ENCODE data around the gene ELSPBP1. TPM values are rescaled to one million over a fixed set of nuclear protein-coding genes. Genes with fewer than 3 reads are reported as not detected.
A peak's percentile ranks its signal among the peaks of the same experiment; 100 is the strongest.
"Not testable (repeated sequence)": the region's sequence is repeated elsewhere in the genome, so short reads cannot be mapped to it uniquely, and the experiment has no call there.

Gene ELSPBP1
- polyA plus RNA-seq (not detected in 3 replicates), polyA minus RNA-seq (not detected in 3 replicates)
- not detected for polyA plus RNA-seq (2011; ENCODE audit: low read depth)
- not detected in 2 replicates for polyA plus RNA-seq (2011; cell fraction: cytosol; rRNA removed)
- polyA plus RNA-seq (2011; cell fraction: nucleus; rRNA removed) = not detected in 2 replicates
- not detected in 2 replicates for polyA plus RNA-seq (2012; ENCODE audit: low replicate concordance)
- polyA minus RNA-seq (2011; cell fraction: cytosol; rRNA and poly(A)+ RNA removed) = not detected
- polyA minus RNA-seq (2011; cell fraction: nucleus; rRNA and poly(A)+ RNA removed) = not detected in 2 replicates

GRCh38 chr19:47994209-47994802, at the start of gene ELSPBP1:
Gene ELSPBP1 (plus strand): TSS chr19:47994632. CDS start chr19:48008668, 14,036 bp downstream.
- FAIRE-seq (no peak), DNase-seq (ENCODE audit: low read depth, low spot score) (no peak)
- no peak within 1 kb of the TSS for H3K4me2 ChIP-seq (ENCODE audit: control insufficient read depth, extremely low read depth, insufficient read depth, low read depth, low read length)
- no peaks in the 10 kb centered on the region for H4K20me1 ChIP-seq (ENCODE audit: control insufficient read depth, extremely low read depth, insufficient read depth, low read length)
- H3K27me3 ChIP-seq (ENCODE audit: control insufficient read depth, extremely low read depth, insufficient read depth, low read length) = no peaks in the 10 kb centered on the region
- dilution Hi-C loops (cut with MboI; ENCODE audit: extremely low pct_ligation_motif_present, low sequenced_read_pairs) = no loop called here
- TF ChIP-seq CTCF (optimal IDR thresholded peaks at IDR 0.05 in 1 of 3, IDR thresholded peaks at IDR 0.05 in 1 of 3, conservative IDR thresholded peaks at IDR 0.05 in 1 of 3; ENCODE audit: extremely low read depth in 1 of 3, insufficient read depth in 2 of 3, low read length in 3 of 3) (no peak), EZH2 (IDR thresholded peaks at IDR 0.05; ENCODE audit: low read length) (no peak)
- no peaks in the 10 kb centered on the region for H3K9me3 ChIP-seq (ENCODE audit: control insufficient read depth, low read depth, low read length)
- H3K36me3 ChIP-seq (ENCODE audit: control insufficient read depth in 2 of 2, extremely low read depth in 1 of 2, insufficient read depth in 2 of 2, low read length in 2 of 2) = no peaks in the 10 kb centered on the region
- no peak within 1 kb of the TSS for H2AFZ ChIP-seq (ENCODE audit: control insufficient read depth, low read length)
- H3K9me1 ChIP-seq (ENCODE audit: control insufficient read depth, extremely low read depth, insufficient read depth, low read length) = no peaks in the 10 kb centered on the region
- no peaks in the 10 kb centered on the region for H3K4me1 ChIP-seq (ENCODE audit: control insufficient read depth, extremely low read depth, insufficient read depth, low read length)
- H3K9ac ChIP-seq (ENCODE audit: control insufficient read depth, extremely low read depth, insufficient read depth, low read length) = no peak within 1 kb of the TSS
- no peak within 1 kb of the TSS for H3K27ac ChIP-seq (ENCODE audit: control insufficient read depth, insufficient read depth, low read length)
- H3K79me2 ChIP-seq (ENCODE audit: control insufficient read depth, insufficient read depth, low read length) = no peaks in the 10 kb centered on the region
- no peak within 1 kb of the TSS for H3K4me3 ChIP-seq (ENCODE audit: control insufficient read depth in 2 of 3, extremely low read depth in 1 of 3, insufficient read depth in 2 of 3, low read depth in 1 of 3, low read length in 3 of 3)

GRCh38 chr19:47949852-47950521, 44.4 kb upstream of the ELSPBP1 start:
- H4K20me1 ChIP-seq (ENCODE audit: control insufficient read depth, extremely low read depth, insufficient read depth, low read length); H3K9me3 ChIP-seq (ENCODE audit: control insufficient read depth, low read depth, low read length); H3K27ac ChIP-seq (ENCODE audit: control insufficient read depth, insufficient read depth, low read length); dilution Hi-C loops (cut with MboI; ENCODE audit: extremely low pct_ligation_motif_present, low sequenced_read_pairs); H3K4me2 ChIP-seq (ENCODE audit: control insufficient read depth, extremely low read depth, insufficient read depth, low read depth, low read length); H3K9ac ChIP-seq (ENCODE audit: control insufficient read depth, extremely low read depth, insufficient read depth, low read length); H3K9me1 ChIP-seq (ENCODE audit: control insufficient read depth, extremely low read depth, insufficient read depth, low read length); DNase-seq (ENCODE audit: low read depth, low spot score); H3K4me1 ChIP-seq (ENCODE audit: control insufficient read depth, extremely low read depth, insufficient read depth, low read length); FAIRE-seq; H2AFZ ChIP-seq (ENCODE audit: control insufficient read depth, low read length); H3K27me3 ChIP-seq (ENCODE audit: control insufficient read depth, extremely low read depth, insufficient read depth, low read length); H3K36me3 ChIP-seq (ENCODE audit: control insufficient read depth in 2 of 2, extremely low read depth in 1 of 2, insufficient read depth in 2 of 2, low read length in 2 of 2); H3K79me2 ChIP-seq (ENCODE audit: control insufficient read depth, insufficient read depth, low read length); H3K4me3 ChIP-seq (ENCODE audit: control insufficient read depth in 2 of 3, extremely low read depth in 1 of 3, insufficient read depth in 2 of 3, low read depth in 1 of 3, low read length in 3 of 3): not testable (repeated sequence)
- peak in 1 of 3 experiments; percentile 28 for TF ChIP-seq CTCF (optimal IDR thresholded peaks at IDR 0.05 in 1 of 3, IDR thresholded peaks at IDR 0.05 in 1 of 3, conservative IDR thresholded peaks at IDR 0.05 in 1 of 3; ENCODE audit: extremely low read depth in 1 of 3, insufficient read depth in 2 of 3, low read length in 3 of 3)

GRCh38 chr19:47952132-47952531, 42.3 kb upstream of the ELSPBP1 start:
- H3K79me2 ChIP-seq (ENCODE audit: control insufficient read depth, insufficient read depth, low read length); H3K36me3 ChIP-seq (ENCODE audit: control insufficient read depth in 2 of 2, extremely low read depth in 1 of 2, insufficient read depth in 2 of 2, low read length in 2 of 2); H3K4me1 ChIP-seq (ENCODE audit: control insufficient read depth, extremely low read depth, insufficient read depth, low read length); DNase-seq (ENCODE audit: low read depth, low spot score); dilution Hi-C loops (cut with MboI; ENCODE audit: extremely low pct_ligation_motif_present, low sequenced_read_pairs); H3K4me2 ChIP-seq (ENCODE audit: control insufficient read depth, extremely low read depth, insufficient read depth, low read depth, low read length); H4K20me1 ChIP-seq (ENCODE audit: control insufficient read depth, extremely low read depth, insufficient read depth, low read length); FAIRE-seq; H3K9me1 ChIP-seq (ENCODE audit: control insufficient read depth, extremely low read depth, insufficient read depth, low read length); H3K4me3 ChIP-seq (ENCODE audit: control insufficient read depth in 2 of 3, extremely low read depth in 1 of 3, insufficient read depth in 2 of 3, low read depth in 1 of 3, low read length in 3 of 3); H3K9ac ChIP-seq (ENCODE audit: control insufficient read depth, extremely low read depth, insufficient read depth, low read length); H3K9me3 ChIP-seq (ENCODE audit: control insufficient read depth, low read depth, low read length); H2AFZ ChIP-seq (ENCODE audit: control insufficient read depth, low read length); H3K27ac ChIP-seq (ENCODE audit: control insufficient read depth, insufficient read depth, low read length); H3K27me3 ChIP-seq (ENCODE audit: control insufficient read depth, extremely low read depth, insufficient read depth, low read length): not testable (repeated sequence)

Measured in keratinocyte (primary cell).